K562 (cell line): Measurements from ENCODE around the gene S100A6. TPM values are rescaled to one million over a fixed set of nuclear protein-coding genes. Genes with fewer than 3 reads are reported as not detected.
A peak's percentile ranks its signal among the peaks of the same experiment; 100 is the strongest.

Source experiments
- ATF1 ChIP-seq, 2 experiments: fragments of 450-650 bp in 1 of 2; IDR thresholded peaks; 2 replicates each; pipeline ENCODE4 v1.6.1; 2016; ENCODE audit warnings: missing compliant biosample characterization in 1 of 2, missing genetic modification characterization in 1 of 2
- DACH1 ChIP-seq: fragments of 450-650 bp; IDR thresholded peaks from 2 replicates; pipeline ENCODE4 v1.6.1; 2018; ENCODE audit not compliant: partially characterized antibody
- HMG20A ChIP-seq: fragments of 450-650 bp; formaldehyde crosslinking; conservative IDR thresholded peaks from 2 replicates; pipeline ENCODE4 v1.4.0; 2020; ENCODE audit warnings: mild to moderate bottlenecking, mixed read lengths
- KDM1A ChIP-seq, 2 experiments: fragments of 450-650 bp; IDR thresholded peaks; 2 replicates each; pipeline ENCODE4 v1.6.1; 2016; ENCODE audit warnings: mild to moderate bottlenecking in 2 of 2
- MAFF ChIP-seq: IDR thresholded peaks from 2 replicates; pipeline ENCODE4 v1.6.1; 2012; ENCODE audit warnings: low read length, improper control_type of control experiment
- MAZ ChIP-seq, 2 experiments: fragments of 450-650 bp in 1 of 2; sonication (generic) in 1 of 2; formaldehyde crosslinking; IDR thresholded peaks in 1 of 2; conservative IDR thresholded peaks in 1 of 2; 2 replicates each; pipeline versions ENCODE4 v1.4.0 to v1.5.0; 2020; ENCODE audit warnings: mild to moderate bottlenecking in 1 of 2, missing genetic modification reagents in 1 of 2
- MTF1 ChIP-seq: fragments of 250-450 bp; sonication (Bioruptor Pico); IDR thresholded peaks from 2 replicates; pipeline ENCODE4 v1.9.0; 2021; ENCODE audit warnings: moderate library complexity, mild to moderate bottlenecking, inconsistent platforms, borderline replicate concordance
- MXI1 ChIP-seq: IDR thresholded peaks from 2 replicates; pipeline ENCODE4 v1.6.1; 2011; ENCODE audit warnings: low read depth, mild to moderate bottlenecking, improper control_type of control experiment, low read length
- MYNN ChIP-seq, 2 experiments: sonication (generic); formaldehyde crosslinking in 1 of 2; IDR thresholded peaks; 2 replicates each; pipeline versions ENCODE4 v1.5.0 to v1.6.1; 2016 to 2020; ENCODE audit warnings: antibody characterized with exemption in 1 of 2, missing genetic modification reagents in 1 of 2
- NFIX ChIP-seq: fragments of 250-450 bp; sonication (Bioruptor Pico); IDR thresholded peaks from 2 replicates; pipeline ENCODE4 v1.4.0; 2020; ENCODE audit warnings: low read depth, mild to moderate bottlenecking, moderate library complexity
- NUFIP1 ChIP-seq: fragments of 450-650 bp; IDR thresholded peaks from 2 replicates; pipeline ENCODE4 v1.6.1; 2018; ENCODE audit not compliant: partially characterized antibody
- PHB2 ChIP-seq: fragments of 450-650 bp; IDR thresholded peaks from 2 replicates; pipeline ENCODE4 v1.6.1; 2017; ENCODE audit warnings: low read depth
- RB1 ChIP-seq: fragments of 450-650 bp; IDR thresholded peaks from 2 replicates; pipeline ENCODE4 v1.6.1; 2017; ENCODE audit warnings: low read depth, mild to moderate bottlenecking
- RFX5 ChIP-seq: IDR thresholded peaks from 2 replicates; pipeline ENCODE4 v1.6.1; 2011; ENCODE audit warnings: low read depth, mild to moderate bottlenecking, improper control_type of control experiment, low read length
- SRSF3 ChIP-seq: fragments of 200-400 bp; formaldehyde crosslinking; IDR thresholded peaks from 2 replicates; pipeline ENCODE4 v1.6.1; 2016; ENCODE audit warnings: mild to moderate bottlenecking, low read length, moderate library complexity; ENCODE audit not compliant: insufficient read depth
- ZC3H11A ChIP-seq: IDR thresholded peaks from 2 replicates; pipeline ENCODE4 v1.6.1; 2012; ENCODE audit warnings: low read depth, low read length, improper control_type of control experiment
- ZNF311 ChIP-seq: fragments of 250-450 bp; sonication (Bioruptor Pico); IDR thresholded peaks from 2 replicates; pipeline ENCODE4 v1.4.0; 2020; ENCODE audit warnings: mild to moderate bottlenecking, moderate library complexity
- ZNF436 ChIP-seq: fragments of 250-450, 450-650 bp; sonication (Bioruptor Pico); formaldehyde crosslinking; IDR thresholded peaks from 2 replicates; pipeline ENCODE4 v1.7.0; 2020; ENCODE audit warnings: mild to moderate bottlenecking
- ZNF77 ChIP-seq: fragments of 250-450 bp; sonication (Bioruptor Pico); IDR thresholded peaks from 2 replicates; pipeline ENCODE4 v1.5.0; 2020
- polyA plus RNA-seq, 8 experiments: library from polyadenylated mRNA; depleted of rRNA in 4 of 8; stranded (reverse) in 5 of 8; unstranded in 3 of 8; fragments of >200 nt; fragmentation: Nextera tagmentation in 2 of 8; fragmentation: Illumina TruSeq in 1 of 8; extraction: Ambion mirVana in 2 of 8; extraction: Trizol in 1 of 8; gene quantifications; 2 replicates each; pipeline versions ENCODE4 v1.2.1 to v1.2.3, GENCODE V29; 2011 to 2014; ENCODE audit warnings: inconsistent platforms in 1 of 8, missing spikeins in 1 of 8
- total RNA-seq, 7 experiments: library from RNA; depleted of rRNA in 6 of 7; stranded (reverse); fragments of >200 nt in 6 of 7; fragmentation: Illumina TruSeq in 2 of 7; extraction: Trizol in 2 of 7; gene quantifications; 2 replicates each; pipeline versions ENCODE4 v1.2.1 to v1.2.3, GENCODE V29; 2011 to 2021; ENCODE audit warnings: low replicate concordance in 1 of 7
- TF ChIP-seq, protein P1 (sequence below): IDR thresholded peaks from 2 replicates; pipeline ENCODE4 v1.6.1; 2011; ENCODE audit warnings: borderline replicate concordance, low read depth, mild to moderate bottlenecking, moderate library complexity, low read length; ENCODE audit not compliant: insufficient read depth, poor library complexity, severe bottlenecking
- TF ChIP-seq, protein P2 (sequence below): fragments of 250-450 bp; sonication (Bioruptor Pico); IDR thresholded peaks from 2 replicates; pipeline ENCODE4 v1.8.0; 2022; ENCODE audit warnings: inconsistent platforms, mild to moderate bottlenecking, moderate library complexity, borderline replicate concordance
- TF ChIP-seq, protein P3 (sequence below): sonication (generic); formaldehyde crosslinking; IDR thresholded peaks from 2 replicates; pipeline ENCODE4 v1.8.0; 2022; ENCODE audit warnings: missing genetic modification reagents, mild to moderate bottlenecking, borderline replicate concordance
- TF ChIP-seq, protein P4 (sequence below): fragments of 250-450 bp; sonication (Bioruptor Pico); IDR thresholded peaks from 2 replicates; pipeline ENCODE4 v1.4.0; 2020; ENCODE audit warnings: borderline replicate concordance

Gene S100A6
- total and polyA plus RNA-seq, 9 of the 15 experiments (the other 6 are each of a cell fraction or from before 2014, with no cell fraction given): 9.8 to 66.5 (median 23.2) TPM

DNA sequence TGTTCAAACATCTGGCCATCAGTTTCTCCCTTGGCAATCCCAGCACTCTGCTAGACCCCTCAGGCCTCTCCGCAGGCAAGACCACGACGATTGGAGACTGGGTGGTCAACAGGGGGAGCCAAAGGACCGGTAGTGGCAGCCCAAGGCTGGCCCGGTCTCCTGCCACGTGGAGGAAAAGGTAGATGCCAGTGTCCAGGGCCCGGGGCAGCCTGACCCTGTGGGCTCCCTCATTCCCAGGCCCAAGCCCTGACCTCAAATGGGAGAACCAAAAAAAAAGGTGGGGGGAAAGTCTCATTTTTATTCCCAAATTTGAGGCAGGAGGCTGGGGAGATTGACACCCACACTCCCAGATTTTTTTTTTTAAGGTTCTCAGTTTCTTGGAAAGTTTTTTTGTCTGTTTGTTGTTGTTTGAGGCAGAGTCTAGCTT is 24.8 kb downstream of the S100A6 start (continued):
- TF ChIP-seq, protein P1, sequence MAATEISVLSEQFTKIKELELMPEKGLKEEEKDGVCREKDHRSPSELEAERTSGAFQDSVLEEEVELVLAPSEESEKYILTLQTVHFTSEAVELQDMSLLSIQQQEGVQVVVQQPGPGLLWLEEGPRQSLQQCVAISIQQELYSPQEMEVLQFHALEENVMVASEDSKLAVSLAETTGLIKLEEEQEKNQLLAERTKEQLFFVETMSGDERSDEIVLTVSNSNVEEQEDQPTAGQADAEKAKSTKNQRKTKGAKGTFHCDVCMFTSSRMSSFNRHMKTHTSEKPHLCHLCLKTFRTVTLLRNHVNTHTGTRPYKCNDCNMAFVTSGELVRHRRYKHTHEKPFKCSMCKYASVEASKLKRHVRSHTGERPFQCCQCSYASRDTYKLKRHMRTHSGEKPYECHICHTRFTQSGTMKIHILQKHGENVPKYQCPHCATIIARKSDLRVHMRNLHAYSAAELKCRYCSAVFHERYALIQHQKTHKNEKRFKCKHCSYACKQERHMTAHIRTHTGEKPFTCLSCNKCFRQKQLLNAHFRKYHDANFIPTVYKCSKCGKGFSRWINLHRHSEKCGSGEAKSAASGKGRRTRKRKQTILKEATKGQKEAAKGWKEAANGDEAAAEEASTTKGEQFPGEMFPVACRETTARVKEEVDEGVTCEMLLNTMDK: peak; percentile 36
- TF ChIP-seq NUFIP1 (no peak), KDM1A (IDR thresholded peaks at IDR 0.05) (no peak), RB1 (peak; percentile 57), ZNF436 (CRISPR knock-in tag) (no peak), ZC3H11A (no peak), HMG20A (CRISPR knock-in tag) (no peak), RFX5 (no peak), ZNF311 (no peak), MAFF (no peak), MXI1 (no peak), DACH1 (no peak), MYNN (IDR thresholded peaks at IDR 0.05) (peak; percentile 77), MYNN (CRISPR knock-in tag; IDR thresholded peaks at IDR 0.05) (no peak), SRSF3 (no peak), PHB2 (no peak), NFIX (CRISPR knock-in tag) (no peak), ZNF77 (no peak), ATF1 (CRISPR knock-in tag; IDR thresholded peaks at IDR 0.05) (no peak), ATF1 (tag; IDR thresholded peaks at IDR 0.05) (peak; percentile 61), MAZ (CRISPR knock-in tag; conservative IDR thresholded peaks at IDR 0.05 in 1 of 2, IDR thresholded peaks at IDR 0.05 in 1 of 2) (peak; percentile 35 to 47; a peak in 2 of 4 replicates), MTF1 (CRISPR knock-in tag) (no peak)
- TF ChIP-seq, protein P2, sequence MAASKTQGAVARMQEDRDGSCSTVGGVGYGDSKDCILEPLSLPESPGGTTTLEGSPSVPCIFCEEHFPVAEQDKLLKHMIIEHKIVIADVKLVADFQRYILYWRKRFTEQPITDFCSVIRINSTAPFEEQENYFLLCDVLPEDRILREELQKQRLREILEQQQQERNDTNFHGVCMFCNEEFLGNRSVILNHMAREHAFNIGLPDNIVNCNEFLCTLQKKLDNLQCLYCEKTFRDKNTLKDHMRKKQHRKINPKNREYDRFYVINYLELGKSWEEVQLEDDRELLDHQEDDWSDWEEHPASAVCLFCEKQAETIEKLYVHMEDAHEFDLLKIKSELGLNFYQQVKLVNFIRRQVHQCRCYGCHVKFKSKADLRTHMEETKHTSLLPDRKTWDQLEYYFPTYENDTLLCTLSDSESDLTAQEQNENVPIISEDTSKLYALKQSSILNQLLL (CRISPR knock-in tag): no peak
- TF ChIP-seq, protein P3, sequence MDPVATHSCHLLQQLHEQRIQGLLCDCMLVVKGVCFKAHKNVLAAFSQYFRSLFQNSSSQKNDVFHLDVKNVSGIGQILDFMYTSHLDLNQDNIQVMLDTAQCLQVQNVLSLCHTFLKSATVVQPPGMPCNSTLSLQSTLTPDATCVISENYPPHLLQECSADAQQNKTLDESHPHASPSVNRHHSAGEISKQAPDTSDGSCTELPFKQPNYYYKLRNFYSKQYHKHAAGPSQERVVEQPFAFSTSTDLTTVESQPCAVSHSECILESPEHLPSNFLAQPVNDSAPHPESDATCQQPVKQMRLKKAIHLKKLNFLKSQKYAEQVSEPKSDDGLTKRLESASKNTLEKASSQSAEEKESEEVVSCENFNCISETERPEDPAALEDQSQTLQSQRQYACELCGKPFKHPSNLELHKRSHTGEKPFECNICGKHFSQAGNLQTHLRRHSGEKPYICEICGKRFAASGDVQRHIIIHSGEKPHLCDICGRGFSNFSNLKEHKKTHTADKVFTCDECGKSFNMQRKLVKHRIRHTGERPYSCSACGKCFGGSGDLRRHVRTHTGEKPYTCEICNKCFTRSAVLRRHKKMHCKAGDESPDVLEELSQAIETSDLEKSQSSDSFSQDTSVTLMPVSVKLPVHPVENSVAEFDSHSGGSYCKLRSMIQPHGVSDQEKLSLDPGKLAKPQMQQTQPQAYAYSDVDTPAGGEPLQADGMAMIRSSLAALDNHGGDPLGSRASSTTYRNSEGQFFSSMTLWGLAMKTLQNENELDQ: no peak
- TF ChIP-seq, protein P4, sequence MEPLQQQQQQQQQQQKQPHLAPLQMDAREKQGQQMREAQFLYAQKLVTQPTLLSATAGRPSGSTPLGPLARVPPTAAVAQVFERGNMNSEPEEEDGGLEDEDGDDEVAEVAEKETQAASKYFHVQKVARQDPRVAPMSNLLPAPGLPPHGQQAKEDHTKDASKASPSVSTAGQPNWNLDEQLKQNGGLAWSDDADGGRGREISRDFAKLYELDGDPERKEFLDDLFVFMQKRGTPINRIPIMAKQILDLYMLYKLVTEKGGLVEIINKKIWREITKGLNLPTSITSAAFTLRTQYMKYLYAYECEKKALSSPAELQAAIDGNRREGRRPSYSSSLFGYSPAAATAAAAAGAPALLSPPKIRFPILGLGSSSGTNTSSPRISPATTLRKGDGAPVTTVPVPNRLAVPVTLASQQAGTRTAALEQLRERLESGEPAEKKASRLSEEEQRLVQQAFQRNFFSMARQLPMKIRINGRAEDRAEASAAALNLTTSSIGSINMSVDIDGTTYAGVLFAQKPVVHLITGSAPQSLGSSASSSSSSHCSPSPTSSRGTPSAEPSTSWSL: no peak
